ENCODE results near the gene AQP6. TPM values are rescaled to one million over a fixed set of nuclear protein-coding genes. Genes with fewer than 3 reads are reported as not detected.

Gene AQP6
- total RNA-seq, 1 donor from 2014 or later = 0.27 TPM

GRCh38 chr12:49966511-49967041 lies 6.2 kb upstream of the AQP6 start:
- DNase-seq (ENCODE audit: low spot score) (no peak), ATAC-seq (no peak)
- intact Hi-C loops (cut with DNase I) = no loop called here

GRCh38 chr12:49967042-49967776 lies 5.5 kb upstream of the AQP6 start:
- intact Hi-C loops (cut with DNase I) = no loop called here
- peak; percentile 87 for ATAC-seq
- peak; percentile 95 for DNase-seq (ENCODE audit: low spot score)

- intact Hi-C loops (cut with DNase I) = no loop called here
- ATAC-seq = no peak
- DNase-seq (ENCODE audit: low spot score) = no peak
Observed at GRCh38 chr12:49967777-49968250, 4.9 kb upstream of the AQP6 start.

- ATAC-seq = no peak
- intact Hi-C loops (cut with DNase I) = no loop called here
- DNase-seq (ENCODE audit: low spot score) = no peak
Observed at GRCh38 chr12:49968471-49968870, 4.3 kb upstream of the AQP6 start.

DNA sequence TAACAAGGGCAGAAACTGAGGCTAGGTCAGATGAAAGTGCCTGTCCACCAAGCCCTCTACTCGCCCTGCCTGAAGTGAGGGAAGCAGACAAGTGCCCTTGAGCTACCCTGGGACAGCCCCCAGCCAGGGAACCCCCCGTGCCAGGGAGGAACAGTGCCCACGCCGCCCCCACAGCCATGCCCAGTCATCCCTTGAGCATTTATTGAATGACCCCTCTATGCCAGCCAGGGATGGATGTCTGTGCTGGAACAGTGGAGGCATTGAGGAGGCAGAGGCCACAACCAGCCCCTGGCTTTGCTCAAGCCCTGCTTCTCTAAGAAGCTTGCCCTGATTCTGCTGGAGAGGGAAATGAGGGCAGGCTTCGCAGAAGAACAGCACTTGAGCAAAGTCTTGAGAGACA lies 3.7 kb upstream of the AQP6 start:
- DNase-seq (ENCODE audit: low spot score) = no peak
- no peak for ATAC-seq

DNA sequence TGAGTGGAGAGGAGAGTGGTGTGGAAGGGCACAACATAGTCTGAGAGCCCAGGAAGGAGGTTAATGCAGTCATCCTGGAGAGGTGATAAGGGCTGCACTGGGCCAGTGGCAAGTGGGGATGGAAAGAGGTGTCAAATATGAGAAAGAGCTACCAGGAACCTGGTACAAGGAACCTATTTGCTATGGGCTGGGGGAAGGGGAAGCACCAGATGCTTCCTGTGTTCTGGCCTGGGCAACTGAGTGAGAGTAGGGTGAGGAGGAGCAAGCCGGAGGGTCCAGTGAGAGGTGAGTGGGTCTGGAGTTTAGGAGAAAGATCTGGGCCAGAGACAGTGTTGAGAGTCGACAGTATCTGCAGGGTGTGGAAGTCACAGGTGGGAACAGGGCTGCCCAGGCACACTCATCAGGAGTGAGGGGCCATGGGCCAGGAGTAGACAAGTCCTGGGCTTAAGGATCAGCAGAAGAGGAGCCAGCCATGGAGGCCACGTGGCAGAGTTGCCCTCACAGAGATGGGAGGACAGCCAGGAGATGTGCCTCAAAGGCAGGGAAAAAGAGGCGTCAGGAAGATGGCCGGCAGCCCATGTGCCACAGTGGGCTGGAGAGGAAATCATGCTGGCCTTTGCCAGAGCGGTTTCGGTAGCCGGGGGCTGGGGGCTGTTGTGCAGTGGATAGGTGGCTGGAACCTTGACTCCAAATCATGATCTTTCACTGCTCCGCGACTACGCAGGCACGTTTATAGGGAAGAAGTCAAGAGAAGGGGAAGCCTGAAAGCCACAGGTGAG lies 2.9 kb upstream of the AQP6 start:
- intact Hi-C loops (cut with DNase I) = loop anchor here (5.0 kb wide), 2 partner anchors 87 to 102 kb away; partner anchors contain the start of gene ASIC1
- ATAC-seq (no peak), DNase-seq (ENCODE audit: low spot score) (no peak)

More for the DNA sequence above, 3.7 kb upstream of the AQP6 start:
- intact Hi-C loops (cut with DNase I) = no loop called here

DNA sequence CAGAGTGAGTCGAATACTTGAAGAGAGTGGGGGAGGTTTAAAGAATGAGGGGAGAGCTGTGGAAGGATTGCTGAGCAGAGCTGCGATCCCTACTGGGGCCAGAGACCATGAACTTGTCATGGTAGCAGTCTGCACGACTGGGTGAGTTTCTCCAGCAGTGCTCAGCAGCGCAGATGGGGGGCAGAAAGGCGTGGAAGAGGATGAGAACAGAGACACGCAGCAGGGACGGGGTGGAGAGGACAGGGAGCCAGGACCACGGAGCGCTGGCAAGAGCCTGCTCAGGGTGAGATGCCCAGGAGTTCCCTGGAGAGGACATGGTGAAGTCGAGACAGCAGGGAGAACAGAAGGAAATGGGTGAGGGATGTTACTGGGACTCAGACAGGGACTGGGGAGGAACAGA lies 2.1 kb upstream of the AQP6 start:
- intact Hi-C loops (cut with DNase I) = loop anchor here (5.0 kb wide), 2 partner anchors 87 to 102 kb away; partner anchors contain the start of gene ASIC1

DNA sequence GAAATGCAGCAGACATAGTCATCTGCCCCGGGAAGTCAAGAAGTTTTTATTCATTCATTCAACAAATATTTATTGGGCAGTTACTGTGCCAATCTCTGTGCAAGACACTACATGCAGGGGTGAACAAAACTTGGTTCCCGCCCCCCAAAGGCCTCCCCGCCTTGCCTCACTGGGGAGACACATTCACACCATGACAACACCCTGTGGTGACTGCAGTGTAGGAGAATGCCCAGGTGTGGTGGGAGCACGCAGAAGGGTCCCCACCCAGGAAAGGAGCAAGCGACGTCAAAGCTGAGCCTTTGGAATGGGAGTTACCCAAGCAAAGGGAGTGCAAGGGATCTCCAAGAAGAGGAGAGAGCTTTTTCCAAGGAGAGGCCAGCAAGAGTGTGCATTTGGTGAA lies 1.6 kb upstream of the AQP6 start:
- DNase-seq (ENCODE audit: low spot score) = no peak
- intact Hi-C loops (cut with DNase I) = loop anchor here (5.0 kb wide), 2 partner anchors 86 to 101 kb away; partner anchors contain the start of gene ASIC1
- no peak for ATAC-seq

More for the DNA sequence above, 2.1 kb upstream of the AQP6 start:
- DNase-seq (ENCODE audit: low spot score) (no peak), ATAC-seq (no peak)

- DNase-seq (ENCODE audit: low spot score) (no peak), ATAC-seq (no peak)
- intact Hi-C loops (cut with DNase I) = loop anchor here (5.0 kb wide), 2 partner anchors 85 to 100 kb away; partner anchors contain the start of gene ASIC1
Observed at GRCh38 chr12:49972129-49972528, 618 bp upstream of the AQP6 start.

DNA sequence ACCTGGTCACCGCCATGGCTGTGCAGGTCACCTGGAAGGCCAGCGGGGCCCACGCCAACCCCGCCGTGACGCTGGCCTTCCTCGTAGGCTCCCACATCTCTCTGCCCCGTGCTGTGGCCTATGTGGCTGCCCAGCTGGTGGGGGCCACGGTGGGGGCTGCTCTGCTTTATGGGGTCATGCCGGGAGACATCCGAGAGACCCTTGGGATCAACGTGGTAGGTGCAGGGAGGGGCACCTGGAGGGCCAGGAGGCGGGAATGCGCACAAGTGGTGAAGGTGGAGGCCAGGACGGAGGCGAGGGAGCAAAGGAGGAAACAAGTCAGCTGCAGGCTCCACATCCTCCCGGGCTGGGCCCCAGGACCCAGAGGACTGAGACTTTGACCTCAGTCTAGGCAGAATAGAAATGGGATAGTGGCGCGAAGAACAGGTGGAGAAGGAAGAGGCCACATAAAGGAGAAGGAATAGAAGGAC lies 649 bp downstream of the AQP6 start:
- no peak for DNase-seq (ENCODE audit: low spot score)
- peak; percentile 3 for ATAC-seq
- intact Hi-C loops (cut with DNase I) = loop anchor here (5.0 kb wide), 2 partner anchors 84 to 99 kb away; partner anchors contain the start of gene ASIC1

GRCh38 chr12:49974231-49974675 lies 1.5 kb downstream of the AQP6 start:
- intact Hi-C loops (cut with DNase I) = loop anchor here (5.0 kb wide), 2 partner anchors 83 to 98 kb away; partner anchors contain the start of gene ASIC1
- peak; percentile 83 for ATAC-seq

GRCh38 chr12:49974677-49975317 lies 2.0 kb downstream of the AQP6 start:
- intact Hi-C loops (cut with DNase I) = loop anchor here (5.0 kb wide), 2 partner anchors 83 to 98 kb away; partner anchors contain the start of gene ASIC1
- no peak for DNase-seq (ENCODE audit: low spot score)
- peak; percentile 25 for ATAC-seq

More at GRCh38 chr12:49974231-49974675, 1.5 kb downstream of the AQP6 start:
- DNase-seq (ENCODE audit: low spot score) = peak; percentile 82

DNA sequence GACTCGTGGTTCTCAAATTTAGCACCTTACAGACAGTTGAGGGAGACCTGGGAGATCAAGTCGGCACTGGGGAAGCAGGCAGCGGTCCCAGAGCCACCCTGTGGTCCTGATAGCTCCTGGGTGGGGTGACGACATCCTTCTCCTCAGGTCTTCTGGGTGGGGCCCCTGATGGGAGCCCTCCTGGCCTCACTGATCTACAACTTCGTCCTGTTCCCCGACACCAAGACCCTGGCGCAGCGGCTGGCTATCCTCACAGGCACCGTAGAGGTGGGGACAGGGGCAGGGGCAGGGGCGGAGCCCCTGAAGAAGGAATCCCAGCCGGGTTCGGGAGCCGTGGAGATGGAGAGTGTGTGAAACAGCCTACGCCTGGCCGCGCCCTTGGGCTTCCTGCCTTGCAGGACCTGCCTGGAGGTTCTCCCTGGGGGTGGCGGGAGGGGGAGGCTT lies 2.6 kb downstream of the AQP6 start:
- DNase-seq (ENCODE audit: low spot score) (no peak), ATAC-seq (peak; percentile 2)
- intact Hi-C loops (cut with DNase I) = no loop called here

- intact Hi-C loops (cut with DNase I) = no loop called here
- no peak for ATAC-seq
- no peak for DNase-seq (ENCODE audit: low spot score)
Observed at GRCh38 chr12:49976557-49976956, 3.8 kb downstream of the AQP6 start.

- intact Hi-C loops (cut with DNase I) = no loop called here
- DNase-seq (ENCODE audit: low spot score) (no peak), ATAC-seq (no peak)
Observed at GRCh38 chr12:49978125-49978524, 5.4 kb downstream of the AQP6 start.

- intact Hi-C loops (cut with DNase I) = no loop called here
- DNase-seq (ENCODE audit: low spot score) (no peak), ATAC-seq (no peak)
Observed at GRCh38 chr12:49979016-49979586, 6.4 kb downstream of the AQP6 start.

DNA sequence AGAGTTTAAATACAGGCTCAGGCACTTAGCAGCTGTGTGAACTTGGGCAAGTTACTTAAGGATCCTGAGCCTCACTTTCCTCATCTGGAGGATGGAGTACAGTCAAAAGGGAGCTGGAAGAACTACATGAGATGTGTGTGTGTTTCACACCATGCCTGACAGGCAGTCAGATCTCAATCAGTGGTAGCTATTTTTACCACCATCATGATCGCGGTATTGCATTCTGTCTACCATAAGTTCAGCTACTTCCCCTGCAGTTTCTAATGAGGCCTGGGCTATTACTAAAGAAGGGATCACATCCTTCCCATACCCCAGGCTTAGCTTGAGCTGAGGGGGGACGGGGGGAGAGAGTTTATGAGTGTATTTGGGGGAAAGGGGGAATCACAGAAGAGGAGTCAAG lies 7.0 kb downstream of the AQP6 start:
- DNase-seq (ENCODE audit: low spot score) = no peak
- ATAC-seq = no peak
- intact Hi-C loops (cut with DNase I) = no loop called here
